Measurements from ENCODE around the gene ASCC1.

- TF ChIP-seq POLR2A (IDR thresholded peaks at IDR 0.05) (no peak), EP300 (IDR thresholded peaks at IDR 0.05) (no peak), POLR2AphosphoS5 (IDR thresholded peaks at IDR 0.05) (no peak)
- TF ChIP-seq, protein P1, sequence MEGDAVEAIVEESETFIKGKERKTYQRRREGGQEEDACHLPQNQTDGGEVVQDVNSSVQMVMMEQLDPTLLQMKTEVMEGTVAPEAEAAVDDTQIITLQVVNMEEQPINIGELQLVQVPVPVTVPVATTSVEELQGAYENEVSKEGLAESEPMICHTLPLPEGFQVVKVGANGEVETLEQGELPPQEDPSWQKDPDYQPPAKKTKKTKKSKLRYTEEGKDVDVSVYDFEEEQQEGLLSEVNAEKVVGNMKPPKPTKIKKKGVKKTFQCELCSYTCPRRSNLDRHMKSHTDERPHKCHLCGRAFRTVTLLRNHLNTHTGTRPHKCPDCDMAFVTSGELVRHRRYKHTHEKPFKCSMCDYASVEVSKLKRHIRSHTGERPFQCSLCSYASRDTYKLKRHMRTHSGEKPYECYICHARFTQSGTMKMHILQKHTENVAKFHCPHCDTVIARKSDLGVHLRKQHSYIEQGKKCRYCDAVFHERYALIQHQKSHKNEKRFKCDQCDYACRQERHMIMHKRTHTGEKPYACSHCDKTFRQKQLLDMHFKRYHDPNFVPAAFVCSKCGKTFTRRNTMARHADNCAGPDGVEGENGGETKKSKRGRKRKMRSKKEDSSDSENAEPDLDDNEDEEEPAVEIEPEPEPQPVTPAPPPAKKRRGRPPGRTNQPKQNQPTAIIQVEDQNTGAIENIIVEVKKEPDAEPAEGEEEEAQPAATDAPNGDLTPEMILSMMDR (IDR thresholded peaks at IDR 0.05), result no peak
Measured at GRCh38 chr10:72228318-72228751, 12.3 kb upstream of the ASCC1 start.

Measured in gastroesophageal sphincter (tissue), 3 donors.